Measurements from ENCODE around the gene KLF5. TPM values are rescaled to one million over a fixed set of nuclear protein-coding genes. Genes with fewer than 3 reads are reported as not detected.

The KLF5 gene
- total RNA-seq, 1 donor from 2014 or later, result 21.4 TPM

DNA sequence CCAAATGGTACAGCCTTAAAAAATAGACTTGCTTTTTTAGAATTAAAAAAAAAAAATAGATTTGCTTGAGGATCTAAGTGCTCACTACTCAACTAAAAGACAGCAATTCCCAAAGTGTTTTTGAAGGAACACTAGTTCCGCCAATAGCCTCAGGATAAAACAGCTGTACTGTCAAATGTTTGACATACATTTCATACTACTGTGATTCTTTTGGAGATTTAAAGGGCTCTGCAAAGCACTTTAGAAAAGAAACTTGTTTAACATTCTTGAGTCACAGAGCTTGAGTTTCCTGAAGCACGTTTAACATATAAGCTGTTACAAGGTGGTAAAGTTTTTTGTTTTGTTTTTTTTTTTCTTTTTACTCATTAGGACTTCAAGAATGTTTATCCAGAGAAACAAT is 23.1 kb upstream of the KLF5 start:
- H3K36me3 ChIP-seq (ENCODE audit: insufficient read depth, low read length), result no peaks in the 10 kb centered on the region
- Mint-ChIP-seq H3K27me3 (ENCODE audit: low read depth, unreplicated experiment) (no peaks in the 10 kb centered on the region), H3K36me3 (ENCODE audit: low read depth, unreplicated experiment) (no peaks in the 10 kb centered on the region), H3K27ac (ENCODE audit: unreplicated experiment) (no peak overlapping the region), H3K4me1 (ENCODE audit: low read depth, unreplicated experiment) (peaks cover 4% of the 10 kb centered on the region), H3K4me3 (ENCODE audit: unreplicated experiment) (no peak overlapping the region), H3K9me3 (ENCODE audit: unreplicated experiment) (no peaks in the 10 kb centered on the region)
- no peaks in the 10 kb centered on the region for H3K9me3 ChIP-seq (ENCODE audit: insufficient read depth, low read depth, low read length)
- H3K27me3 ChIP-seq (ENCODE audit: insufficient read depth, low read length), result no peaks in the 10 kb centered on the region
- TF ChIP-seq, protein P1, sequence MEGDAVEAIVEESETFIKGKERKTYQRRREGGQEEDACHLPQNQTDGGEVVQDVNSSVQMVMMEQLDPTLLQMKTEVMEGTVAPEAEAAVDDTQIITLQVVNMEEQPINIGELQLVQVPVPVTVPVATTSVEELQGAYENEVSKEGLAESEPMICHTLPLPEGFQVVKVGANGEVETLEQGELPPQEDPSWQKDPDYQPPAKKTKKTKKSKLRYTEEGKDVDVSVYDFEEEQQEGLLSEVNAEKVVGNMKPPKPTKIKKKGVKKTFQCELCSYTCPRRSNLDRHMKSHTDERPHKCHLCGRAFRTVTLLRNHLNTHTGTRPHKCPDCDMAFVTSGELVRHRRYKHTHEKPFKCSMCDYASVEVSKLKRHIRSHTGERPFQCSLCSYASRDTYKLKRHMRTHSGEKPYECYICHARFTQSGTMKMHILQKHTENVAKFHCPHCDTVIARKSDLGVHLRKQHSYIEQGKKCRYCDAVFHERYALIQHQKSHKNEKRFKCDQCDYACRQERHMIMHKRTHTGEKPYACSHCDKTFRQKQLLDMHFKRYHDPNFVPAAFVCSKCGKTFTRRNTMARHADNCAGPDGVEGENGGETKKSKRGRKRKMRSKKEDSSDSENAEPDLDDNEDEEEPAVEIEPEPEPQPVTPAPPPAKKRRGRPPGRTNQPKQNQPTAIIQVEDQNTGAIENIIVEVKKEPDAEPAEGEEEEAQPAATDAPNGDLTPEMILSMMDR (IDR thresholded peaks at IDR 0.05; ENCODE audit: insufficient read depth, low read depth, low read length), result no peak
- no peak for TF ChIP-seq EZH2 (IDR thresholded peaks at IDR 0.05; ENCODE audit: insufficient read depth, low read length)
- FAIRE-seq (no peak), DNase-seq (ENCODE audit: low read depth) (no peak)
- H3K9ac ChIP-seq (ENCODE audit: low read length), result no peak overlapping the region
- H3K4me3 ChIP-seq (ENCODE audit: insufficient read depth, low read depth, low read length), result no peak overlapping the region
- no peaks in the 10 kb centered on the region for H3K4me1 ChIP-seq (ENCODE audit: insufficient read depth, low read length)
- no peaks in the 10 kb centered on the region for H4K20me1 ChIP-seq (ENCODE audit: insufficient read depth, low read length)
- H3K4me2 ChIP-seq (ENCODE audit: low read length), result no peak overlapping the region
- no peak overlapping the region for H3K27ac ChIP-seq (ENCODE audit: low read depth, low read length)
- no peaks in the 10 kb centered on the region for H3K79me2 ChIP-seq (ENCODE audit: insufficient read depth, low read length)
- no peak overlapping the region for H2AFZ ChIP-seq (ENCODE audit: low read depth, low read length)

DNA sequence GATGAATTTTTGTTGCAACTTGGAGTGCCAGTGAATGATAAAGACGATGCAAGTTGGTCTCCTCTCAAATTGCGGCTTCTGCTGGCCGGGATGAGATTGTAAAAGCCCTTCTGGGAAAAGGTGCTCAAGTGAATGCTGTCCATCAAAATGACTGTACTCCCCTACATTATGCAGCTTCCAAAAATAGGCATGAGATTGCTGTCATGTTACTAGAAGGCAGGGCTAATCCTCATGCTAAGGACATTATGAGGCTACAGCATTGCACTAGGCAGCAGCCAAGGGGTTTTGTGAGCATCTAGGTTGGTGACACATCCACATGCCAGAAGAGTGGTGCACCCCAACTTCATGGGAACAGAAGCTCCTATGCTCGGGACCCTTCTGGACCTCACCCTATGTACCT is 22.2 kb upstream of the KLF5 start:
- Histone ChIP-seq H2AFZ (ENCODE audit: low read depth, low read length) (no peak overlapping the region), H3K4me1 (ENCODE audit: insufficient read depth, low read length) (no peaks in the 10 kb centered on the region), H3K27me3 (ENCODE audit: insufficient read depth, low read length) (no peaks in the 10 kb centered on the region), H3K4me3 (ENCODE audit: insufficient read depth, low read depth, low read length) (no peak overlapping the region), H3K9ac (ENCODE audit: low read length) (no peak overlapping the region), H3K4me2 (ENCODE audit: low read length) (no peak overlapping the region), H3K9me3 (ENCODE audit: insufficient read depth, low read depth, low read length) (no peaks in the 10 kb centered on the region), H4K20me1 (ENCODE audit: insufficient read depth, low read length) (no peaks in the 10 kb centered on the region), H3K79me2 (ENCODE audit: insufficient read depth, low read length) (no peaks in the 10 kb centered on the region), H3K36me3 (ENCODE audit: insufficient read depth, low read length) (no peaks in the 10 kb centered on the region), H3K27ac (ENCODE audit: low read depth, low read length) (no peak overlapping the region)
- no peak overlapping the region for H3K27ac Mint-ChIP-seq (ENCODE audit: unreplicated experiment)
- FAIRE-seq (no peak), DNase-seq (ENCODE audit: low read depth) (no peak)
- H3K9me3 Mint-ChIP-seq (ENCODE audit: unreplicated experiment), result no peaks in the 10 kb centered on the region
- H3K27me3 Mint-ChIP-seq (ENCODE audit: low read depth, unreplicated experiment), result no peaks in the 10 kb centered on the region
- TF ChIP-seq, protein P1 (IDR thresholded peaks at IDR 0.05; ENCODE audit: insufficient read depth, low read depth, low read length), result no peak
- no peak for TF ChIP-seq EZH2 (IDR thresholded peaks at IDR 0.05; ENCODE audit: insufficient read depth, low read length)
- no peak overlapping the region for H3K4me3 Mint-ChIP-seq (ENCODE audit: unreplicated experiment)
- H3K36me3 Mint-ChIP-seq (ENCODE audit: low read depth, unreplicated experiment), result no peaks in the 10 kb centered on the region
- peaks cover 4% of the 10 kb centered on the region for H3K4me1 Mint-ChIP-seq (ENCODE audit: low read depth, unreplicated experiment)

DNA sequence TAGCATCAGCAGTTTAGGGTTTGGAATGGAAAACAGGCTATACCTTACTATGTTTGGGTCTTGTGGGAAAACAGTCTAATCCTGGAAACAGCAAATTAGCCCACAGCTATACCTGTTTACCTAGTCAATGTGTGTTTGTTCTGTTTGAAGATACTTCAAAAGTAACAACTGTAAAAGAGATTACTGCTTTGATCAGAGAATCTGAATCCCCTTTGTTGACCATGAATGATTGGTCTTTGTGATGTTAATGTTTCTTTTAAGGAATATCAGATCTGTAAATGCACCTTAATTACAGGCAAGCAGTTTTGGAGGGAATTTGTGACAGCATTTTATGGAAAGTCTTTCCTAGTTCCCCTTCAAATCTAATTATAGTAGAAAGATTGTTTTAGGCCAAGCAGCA is 20.7 kb upstream of the KLF5 start:
- H3K36me3 ChIP-seq (ENCODE audit: insufficient read depth, low read length), result no peaks in the 10 kb centered on the region
- H3K4me2 ChIP-seq (ENCODE audit: low read length), result no peak overlapping the region
- no peaks in the 10 kb centered on the region for H3K79me2 ChIP-seq (ENCODE audit: insufficient read depth, low read length)
- H3K4me3 ChIP-seq (ENCODE audit: insufficient read depth, low read depth, low read length), result no peak overlapping the region
- no peak overlapping the region for H3K9ac ChIP-seq (ENCODE audit: low read length)
- Mint-ChIP-seq H3K9me3 (ENCODE audit: unreplicated experiment) (no peaks in the 10 kb centered on the region), H3K4me1 (ENCODE audit: low read depth, unreplicated experiment) (peaks cover 3% of the 10 kb centered on the region), H3K4me3 (ENCODE audit: unreplicated experiment) (no peak overlapping the region), H3K27me3 (ENCODE audit: low read depth, unreplicated experiment) (no peaks in the 10 kb centered on the region), H3K27ac (ENCODE audit: unreplicated experiment) (no peak overlapping the region), H3K36me3 (ENCODE audit: low read depth, unreplicated experiment) (no peaks in the 10 kb centered on the region)
- no peak for TF ChIP-seq EZH2 (IDR thresholded peaks at IDR 0.05; ENCODE audit: insufficient read depth, low read length)
- TF ChIP-seq, protein P1 (IDR thresholded peaks at IDR 0.05; ENCODE audit: insufficient read depth, low read depth, low read length), result no peak
- FAIRE-seq, result no peak
- no peaks in the 10 kb centered on the region for H4K20me1 ChIP-seq (ENCODE audit: insufficient read depth, low read length)
- no peaks in the 10 kb centered on the region for H3K27me3 ChIP-seq (ENCODE audit: insufficient read depth, low read length)
- H3K27ac ChIP-seq (ENCODE audit: low read depth, low read length), result no peak overlapping the region
- H2AFZ ChIP-seq (ENCODE audit: low read depth, low read length), result no peak overlapping the region
- H3K9me3 ChIP-seq (ENCODE audit: insufficient read depth, low read depth, low read length), result no peaks in the 10 kb centered on the region
- H3K4me1 ChIP-seq (ENCODE audit: insufficient read depth, low read length), result no peaks in the 10 kb centered on the region
- no peak for DNase-seq (ENCODE audit: low read depth)

Data from astrocyte (in vitro differentiated cells and primary cell).